Fibroblast of peridontal ligament (primary cell): ENCODE data around the gene CHN1.

Source experiments
- DNase-seq: peaks from one replicate; pipeline ENCODE4 v3.0.0-alpha.2; 2010; ENCODE audit errors: extremely low read depth

CHN1 gene

DNA sequence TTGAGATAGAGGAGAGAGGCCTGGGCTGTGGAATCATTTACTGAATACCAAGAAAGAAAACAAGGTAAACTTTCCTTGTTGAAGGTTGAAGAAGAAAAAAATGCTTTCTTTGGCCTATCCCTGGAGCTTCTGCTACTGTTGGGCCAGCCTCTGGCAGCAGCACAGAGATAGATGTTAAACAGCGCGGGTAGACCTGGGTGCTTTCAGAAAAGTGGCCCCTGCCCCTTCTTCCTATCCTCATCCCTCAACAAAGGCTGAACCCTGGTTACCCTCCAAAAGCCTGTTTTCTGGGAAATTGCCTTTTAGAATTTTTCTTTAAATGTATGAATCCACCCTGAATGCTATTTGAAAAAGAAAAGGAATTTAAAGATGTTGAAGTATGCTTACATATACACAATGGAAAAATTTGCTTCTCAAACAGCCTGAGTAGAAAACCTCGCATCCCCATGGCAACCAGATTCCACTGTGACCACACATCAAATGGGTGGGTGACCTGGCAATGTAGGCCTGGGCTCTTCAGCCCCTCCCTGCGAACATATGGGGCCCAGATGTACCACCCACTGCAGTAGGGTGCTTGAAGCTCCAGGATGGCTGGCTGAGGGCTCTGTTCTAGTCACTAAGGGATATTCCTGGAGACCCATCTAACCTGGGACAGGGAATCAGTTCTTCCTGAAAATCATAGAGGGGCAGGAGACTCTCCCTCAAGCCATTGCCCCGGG, 217.5 kb downstream of the CHN1 start:
- peak; percentile 100 for DNase-seq

DNA sequence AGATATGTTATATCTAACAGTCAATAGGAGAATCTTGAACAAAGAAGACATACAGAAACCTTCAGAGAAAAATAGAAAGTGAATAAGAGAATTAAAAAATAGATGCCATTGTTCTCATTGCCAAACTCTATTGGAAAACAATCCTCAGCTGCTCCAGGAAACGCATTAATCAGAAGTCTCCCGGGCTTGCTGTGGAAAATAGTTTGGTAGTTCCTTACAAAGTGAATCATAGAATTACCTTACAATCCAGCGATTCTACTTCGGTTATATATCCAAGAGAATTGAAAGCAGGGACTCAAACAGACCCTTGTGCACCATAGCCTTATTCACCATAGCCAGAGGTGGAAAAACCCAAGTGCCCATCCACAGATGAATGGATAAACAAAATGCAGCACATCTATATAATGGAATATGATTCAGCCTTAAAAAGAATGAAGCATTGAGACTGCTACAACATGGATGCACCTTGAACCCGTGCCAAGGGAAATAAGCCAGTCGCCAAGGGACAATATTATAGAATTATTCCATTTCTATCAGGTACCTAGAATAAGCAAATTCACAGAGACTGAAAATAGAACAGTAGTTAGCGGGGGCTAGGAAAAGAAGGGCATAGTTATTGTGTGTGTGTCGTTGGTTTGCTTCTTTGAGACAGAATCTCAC, 219.0 kb downstream of the CHN1 start:
- DNase-seq, result peak; percentile 73

DNA sequence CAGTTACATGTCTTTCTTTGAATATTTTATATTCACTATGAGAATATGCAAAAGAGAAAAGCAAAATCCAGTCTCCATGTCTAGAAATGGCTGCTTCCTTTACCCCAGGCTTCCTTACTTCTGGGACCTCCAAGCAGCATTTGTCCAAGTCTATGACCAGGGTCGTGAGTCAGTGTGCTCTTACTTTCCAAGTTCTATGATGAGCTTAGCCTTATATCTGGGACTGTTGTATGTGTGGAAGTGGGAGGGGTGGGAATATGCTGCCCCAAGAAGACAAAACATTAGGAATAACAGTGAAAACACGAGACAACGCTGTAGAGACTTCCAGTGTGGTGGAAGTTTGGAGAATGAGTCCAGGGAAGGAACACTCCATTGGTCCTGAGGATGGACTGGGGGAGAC, 219.7 kb downstream of the CHN1 start:
- no peak for DNase-seq

DNA sequence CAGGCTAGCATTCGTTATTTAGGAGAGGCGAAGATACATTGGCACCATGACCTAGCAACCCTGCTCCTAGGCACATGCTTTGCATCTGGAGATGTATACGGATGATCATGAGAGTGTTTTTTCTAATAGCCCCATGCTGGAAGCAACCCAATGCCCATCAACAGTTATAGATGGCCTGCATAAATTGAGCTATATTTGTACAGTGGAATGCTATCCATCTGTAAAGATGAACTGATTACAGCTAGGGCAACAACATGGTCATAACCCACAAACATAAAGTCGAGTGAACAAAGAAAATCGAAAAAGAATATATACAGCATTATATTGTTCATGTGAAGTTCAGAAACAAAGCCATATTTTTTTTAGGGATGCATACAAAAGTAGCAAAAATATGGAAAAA, 220.3 kb downstream of the CHN1 start:
- DNase-seq, result no peak

DNA sequence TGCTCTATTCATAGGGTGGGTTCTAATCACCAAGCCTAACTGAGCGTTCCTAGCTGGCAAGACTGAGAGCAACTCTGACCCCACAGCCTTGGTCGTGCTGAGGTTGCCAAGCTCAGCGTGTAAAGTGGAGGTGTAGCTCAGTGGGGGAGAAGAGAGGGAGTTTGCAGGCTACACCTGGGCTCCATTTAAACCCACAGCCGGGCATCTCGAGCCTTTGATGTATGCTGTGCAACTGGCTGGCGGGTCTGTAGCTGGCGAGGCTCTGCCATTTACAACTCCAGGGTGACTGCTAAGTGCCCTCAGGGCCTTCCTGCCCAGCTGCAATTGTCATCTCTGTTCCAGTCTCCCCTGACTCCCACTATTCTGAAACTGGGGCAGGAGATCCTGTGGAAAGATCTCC, 220.9 kb downstream of the CHN1 start:
- no peak for DNase-seq

DNA sequence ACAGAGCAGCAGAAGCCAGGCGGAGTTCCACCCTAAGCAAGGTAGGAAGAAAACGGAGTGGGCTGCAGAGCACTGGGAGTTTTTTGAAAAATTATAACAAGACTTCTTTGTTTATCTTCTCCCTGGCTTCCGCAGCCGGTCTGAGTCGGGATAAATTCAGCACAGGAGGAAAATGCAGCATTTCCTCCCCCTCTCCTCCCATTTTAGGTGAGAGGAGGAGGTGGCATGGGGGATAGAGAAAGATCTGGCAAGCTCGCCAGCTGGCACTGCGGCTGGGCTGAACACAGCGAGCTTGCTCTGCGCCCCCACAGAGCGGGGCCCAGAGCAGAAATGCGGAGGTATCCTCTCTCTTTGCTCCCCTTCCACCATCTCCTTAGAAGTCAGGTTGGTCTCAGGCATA, 223.2 kb downstream of the CHN1 start:
- no peak for DNase-seq

DNA sequence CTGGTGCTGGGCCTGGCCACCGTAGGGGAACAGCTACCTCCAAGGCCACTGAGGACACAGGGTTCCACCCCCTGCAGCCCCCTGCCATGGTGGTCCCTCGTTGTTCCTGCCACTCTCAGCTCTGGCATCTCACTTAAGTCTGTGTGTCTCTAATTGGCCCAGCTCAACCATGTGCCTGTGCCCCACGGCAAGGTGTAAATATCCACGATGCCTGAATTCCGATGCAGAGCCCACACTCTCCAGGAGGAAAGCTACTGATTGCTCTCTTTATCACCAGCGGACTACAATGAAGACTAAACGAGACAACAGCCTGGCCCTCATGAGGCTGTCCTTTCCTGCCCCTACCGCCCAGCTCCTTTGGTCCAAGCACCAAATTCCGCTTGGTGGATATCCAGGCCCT, 223.9 kb downstream of the CHN1 start:
- no peak for DNase-seq

DNA sequence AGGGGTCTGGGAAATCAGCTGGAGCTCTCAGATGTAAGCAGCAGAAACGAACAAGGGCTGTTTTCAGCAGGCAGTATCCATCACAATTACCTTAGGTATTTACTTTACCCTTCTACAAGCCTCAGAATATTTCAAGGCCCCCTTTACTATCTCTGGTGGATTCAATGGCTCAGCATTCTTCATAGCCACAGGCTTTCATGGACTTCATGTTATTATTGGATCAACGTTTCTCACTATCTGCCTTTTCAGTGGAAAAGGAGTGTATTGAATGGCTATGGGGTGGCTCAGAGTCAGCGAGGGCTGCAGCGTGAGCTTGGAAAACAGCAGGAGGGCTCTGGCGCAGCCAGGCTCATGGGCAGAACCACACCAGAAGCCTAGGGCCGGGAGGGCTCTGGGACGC, 224.3 kb downstream of the CHN1 start:
- no peak for DNase-seq

DNA sequence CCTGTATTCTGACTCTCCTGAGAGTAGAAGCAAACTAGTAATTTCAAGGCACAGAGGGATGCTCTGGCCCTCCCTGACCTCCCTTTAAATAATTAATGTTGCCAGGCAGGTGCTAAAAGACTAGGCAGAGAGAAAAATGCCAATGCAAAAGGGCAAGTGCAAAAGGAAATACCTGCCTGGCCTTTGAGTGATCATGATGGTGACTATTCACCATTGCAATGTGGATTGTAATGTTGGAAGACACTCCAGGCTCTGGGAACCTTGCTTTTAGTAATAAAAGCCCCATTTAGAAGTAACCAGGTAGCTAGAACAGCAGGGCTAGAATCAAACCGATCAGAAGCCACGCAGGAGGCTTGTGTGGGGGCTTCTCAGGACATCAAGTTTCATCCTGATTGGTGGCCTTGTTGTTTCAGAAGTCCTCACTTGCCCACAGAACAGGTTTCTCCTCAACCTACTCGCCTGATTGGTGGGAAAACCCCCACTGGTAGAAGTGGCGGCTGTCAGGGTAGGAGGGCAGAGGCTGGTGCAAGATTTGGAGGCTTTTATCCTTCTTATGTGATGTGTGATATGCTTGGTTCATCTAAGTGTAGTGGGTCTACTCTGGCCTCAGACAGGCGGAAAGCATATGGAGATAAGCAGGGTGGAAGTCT, 224.9 kb downstream of the CHN1 start:
- no peak for DNase-seq

DNA sequence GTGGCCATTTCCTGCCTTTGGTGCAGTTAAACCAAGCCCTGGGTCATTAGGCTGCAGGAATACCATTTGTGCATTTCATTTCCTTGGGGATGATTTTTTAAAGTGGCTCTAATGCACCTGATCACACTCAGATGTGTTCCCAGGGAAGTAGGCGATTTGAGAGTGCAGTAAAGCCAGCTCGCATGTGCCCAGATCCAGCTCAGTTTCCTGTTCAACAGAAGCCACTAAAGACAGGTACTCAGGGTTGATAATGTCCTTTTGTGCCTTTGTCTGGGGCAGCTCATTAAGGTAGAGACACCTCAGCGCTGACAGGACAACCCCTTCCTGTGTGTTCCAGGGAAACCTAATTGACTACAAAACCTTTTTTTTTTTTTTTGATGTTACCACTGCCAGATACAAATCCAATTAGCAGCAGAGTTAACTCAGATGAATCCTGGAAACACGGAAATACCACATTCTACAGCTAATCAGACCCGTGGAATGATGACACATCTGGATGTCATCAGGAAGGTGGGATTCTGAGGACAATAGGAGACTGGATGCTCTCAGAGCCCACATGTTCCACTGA, 225.7 kb downstream of the CHN1 start:
- peak; percentile 52 for DNase-seq

DNA sequence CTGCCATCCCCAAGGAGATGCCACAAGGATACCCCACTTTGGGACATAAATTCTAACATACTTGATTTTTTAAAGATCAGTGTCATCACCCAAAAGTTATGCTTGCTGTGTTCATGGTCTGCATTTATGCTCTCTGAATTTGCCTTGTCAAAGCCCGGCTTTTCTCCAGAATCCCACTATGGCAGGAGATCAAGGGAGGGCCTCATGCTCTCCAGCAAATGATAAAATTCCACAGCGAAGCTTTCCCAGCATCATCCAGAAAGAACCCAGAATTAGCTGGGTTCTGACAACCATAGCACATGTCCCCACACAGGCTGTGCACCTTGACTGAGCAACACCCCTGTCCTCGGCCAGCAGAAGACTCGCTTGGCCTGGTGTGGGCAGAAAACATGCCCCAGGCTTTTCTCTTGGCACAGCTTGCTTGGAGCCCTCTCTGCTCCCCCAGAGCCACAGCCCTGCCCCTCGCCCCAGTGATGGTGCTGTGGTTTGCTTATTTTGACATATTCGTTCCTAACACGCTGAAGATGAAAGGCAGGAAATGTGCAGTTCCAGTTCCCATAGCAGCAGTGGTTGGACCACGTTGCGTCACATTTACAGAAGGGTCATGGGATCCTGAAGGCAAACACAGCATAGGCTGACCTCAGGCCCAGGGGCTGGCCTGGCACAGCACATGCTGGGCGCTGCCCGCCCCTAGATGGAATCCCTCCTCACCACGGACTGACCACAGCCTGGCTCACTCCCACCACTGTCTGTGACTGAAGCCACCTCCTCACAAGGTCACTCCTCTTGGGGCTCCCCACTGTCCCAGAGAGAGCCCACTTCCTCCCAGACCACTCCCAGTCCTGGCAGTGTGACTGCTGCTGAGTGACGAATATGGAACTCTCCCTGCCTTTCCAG, 226.8 kb downstream of the CHN1 start:
- peak; percentile 100 for DNase-seq

DNA sequence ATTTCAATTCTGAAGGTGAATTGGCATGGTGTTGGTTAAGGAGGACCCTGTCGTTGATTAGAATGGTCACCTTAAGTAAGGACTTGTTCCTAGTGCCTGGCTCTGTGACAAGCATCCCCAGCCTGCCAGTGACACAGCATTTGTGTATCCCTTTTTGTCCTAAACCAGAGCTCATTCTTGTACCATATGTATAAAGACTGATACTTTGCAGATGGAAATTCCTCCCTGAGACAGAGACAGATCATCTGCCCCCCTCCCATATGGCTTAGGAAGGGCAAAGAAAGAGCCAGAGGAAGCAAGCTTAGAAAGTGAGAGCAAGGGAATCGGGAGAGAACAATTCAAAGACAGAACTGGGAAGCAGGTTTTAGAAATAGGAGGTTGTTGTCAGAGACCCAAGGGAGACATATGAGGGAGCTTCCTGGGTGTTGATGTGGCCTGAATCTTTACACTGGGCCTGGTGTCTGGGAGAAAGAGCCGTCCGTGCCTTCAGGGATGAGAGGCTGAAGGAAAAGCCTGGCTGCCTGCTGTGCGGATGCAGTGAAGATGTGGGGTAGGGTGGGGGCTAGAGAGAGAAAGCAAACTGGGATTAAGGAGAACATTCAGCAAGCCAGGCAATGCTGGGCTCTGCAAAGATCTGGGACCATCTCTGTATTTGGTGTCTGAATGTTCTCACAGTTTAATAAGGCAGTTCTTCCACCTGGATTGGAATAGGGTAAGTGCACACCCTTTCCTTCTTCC, 227.7 kb downstream of the CHN1 start:
- DNase-seq, result peak; percentile 45

DNA sequence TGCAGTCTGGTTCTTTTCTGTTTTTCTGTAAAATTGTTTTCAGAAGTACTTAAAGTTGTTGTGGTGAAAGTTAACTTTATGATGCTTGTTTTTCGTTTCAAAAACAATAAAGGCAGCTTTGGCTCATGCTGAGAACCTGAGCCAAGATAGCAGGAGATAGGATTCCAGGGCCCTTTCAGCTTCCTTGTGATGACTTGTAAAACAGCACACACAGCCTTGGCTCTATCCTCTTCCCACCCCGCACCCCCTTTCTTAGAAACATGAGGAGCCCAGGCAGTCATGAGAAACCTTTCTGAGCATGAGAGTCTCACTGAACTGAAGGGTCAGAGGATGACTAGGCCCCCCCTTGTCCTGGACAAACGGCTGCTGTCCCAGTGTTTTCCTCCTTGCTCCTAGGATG, 228.5 kb downstream of the CHN1 start:
- DNase-seq, result no peak

DNA sequence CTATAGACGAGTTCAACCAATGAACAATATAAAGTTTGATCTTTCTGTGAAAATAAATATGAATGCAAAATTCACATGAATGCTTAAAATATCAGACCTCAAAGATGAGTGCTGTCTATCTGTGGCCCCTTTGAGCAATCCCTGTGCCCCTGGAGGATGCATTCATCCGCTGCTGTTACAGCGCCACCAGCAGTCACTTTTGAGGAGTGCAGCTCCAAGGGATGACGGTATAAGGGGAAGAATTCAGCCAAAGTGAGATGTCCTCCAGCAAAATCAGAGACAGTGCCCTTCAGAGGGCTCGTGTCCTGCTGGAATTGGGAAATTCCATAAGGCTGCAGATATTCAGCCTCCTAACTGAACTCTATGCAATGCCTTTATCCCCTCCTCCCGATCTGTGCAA, 229.0 kb downstream of the CHN1 start:
- no peak for DNase-seq

DNA sequence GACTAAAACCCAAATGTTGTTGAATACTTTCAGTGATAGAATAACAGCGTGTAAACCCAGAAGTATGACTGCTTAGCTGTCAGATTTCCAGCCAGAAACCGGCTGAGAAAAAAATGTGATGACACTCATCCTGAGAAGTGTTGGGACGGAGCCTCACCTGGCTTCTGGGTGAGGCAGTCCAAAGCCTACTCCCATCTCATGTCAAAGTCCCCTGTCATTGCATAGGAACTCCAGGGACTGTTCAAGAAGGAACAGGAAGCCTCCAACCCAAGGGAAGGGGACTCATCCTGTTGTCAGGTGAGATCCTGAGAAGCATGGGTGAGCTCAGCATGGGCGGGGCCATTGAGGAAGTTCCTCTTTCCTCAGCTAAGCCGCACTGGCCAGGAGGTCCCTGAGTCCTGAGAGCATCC, 229.6 kb downstream of the CHN1 start:
- DNase-seq, result no peak

DNA sequence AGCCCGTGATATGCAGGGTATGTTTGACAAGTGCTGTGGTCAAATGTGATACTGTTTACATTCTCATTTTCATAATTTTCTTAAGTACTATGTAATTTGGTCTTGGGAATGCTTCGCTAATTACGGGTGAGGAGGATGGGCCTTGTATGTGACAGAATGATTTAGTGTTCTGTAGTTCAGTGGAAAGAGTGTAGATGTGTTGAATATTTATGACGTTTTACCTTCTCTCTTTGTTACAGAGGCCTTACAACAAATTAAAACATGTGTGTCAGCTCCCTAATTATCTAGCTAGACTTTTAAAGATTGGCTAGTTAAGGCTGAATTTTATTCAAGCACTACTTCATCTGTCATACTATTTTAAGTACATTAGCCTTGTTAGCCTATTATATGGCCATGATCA, 230.3 kb downstream of the CHN1 start:
- no peak for DNase-seq

DNA sequence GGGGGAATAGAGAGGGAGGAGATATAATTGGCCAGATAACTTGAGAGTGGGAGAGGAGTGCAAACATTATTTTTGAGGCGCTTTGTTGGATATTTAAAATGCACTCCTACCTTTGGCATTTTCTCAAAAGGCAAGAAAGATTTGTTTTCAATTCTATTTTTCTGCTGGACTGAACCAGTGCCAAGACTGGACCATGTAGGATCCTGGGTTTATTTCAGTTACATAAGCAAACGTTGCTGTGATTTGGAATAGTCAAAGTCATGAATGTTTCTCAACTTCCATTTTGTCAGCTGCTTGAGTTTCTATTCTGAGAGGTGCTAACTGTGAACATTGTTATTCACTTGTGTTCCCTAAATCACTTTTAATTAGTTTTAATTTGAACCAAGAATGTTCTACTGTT, 232.0 kb downstream of the CHN1 start:
- DNase-seq, result peak; percentile 67

DNA sequence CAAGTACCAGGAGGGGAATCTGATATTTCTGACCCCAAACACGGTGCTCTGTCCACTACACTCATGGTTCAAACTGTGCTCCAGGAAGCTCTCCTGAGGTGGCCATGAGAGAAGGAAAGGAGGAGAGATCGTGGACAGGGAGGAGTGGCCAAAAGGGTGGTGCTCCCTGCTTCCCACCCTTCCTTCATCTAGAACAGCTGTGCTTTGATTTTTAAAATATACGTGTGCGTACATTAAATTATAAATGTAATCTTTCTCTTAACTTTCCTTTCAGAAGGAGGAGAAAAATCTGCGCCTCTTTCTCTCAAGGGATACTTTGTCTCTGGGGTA, 232.7 kb downstream of the CHN1 start:
- no peak for DNase-seq

DNA sequence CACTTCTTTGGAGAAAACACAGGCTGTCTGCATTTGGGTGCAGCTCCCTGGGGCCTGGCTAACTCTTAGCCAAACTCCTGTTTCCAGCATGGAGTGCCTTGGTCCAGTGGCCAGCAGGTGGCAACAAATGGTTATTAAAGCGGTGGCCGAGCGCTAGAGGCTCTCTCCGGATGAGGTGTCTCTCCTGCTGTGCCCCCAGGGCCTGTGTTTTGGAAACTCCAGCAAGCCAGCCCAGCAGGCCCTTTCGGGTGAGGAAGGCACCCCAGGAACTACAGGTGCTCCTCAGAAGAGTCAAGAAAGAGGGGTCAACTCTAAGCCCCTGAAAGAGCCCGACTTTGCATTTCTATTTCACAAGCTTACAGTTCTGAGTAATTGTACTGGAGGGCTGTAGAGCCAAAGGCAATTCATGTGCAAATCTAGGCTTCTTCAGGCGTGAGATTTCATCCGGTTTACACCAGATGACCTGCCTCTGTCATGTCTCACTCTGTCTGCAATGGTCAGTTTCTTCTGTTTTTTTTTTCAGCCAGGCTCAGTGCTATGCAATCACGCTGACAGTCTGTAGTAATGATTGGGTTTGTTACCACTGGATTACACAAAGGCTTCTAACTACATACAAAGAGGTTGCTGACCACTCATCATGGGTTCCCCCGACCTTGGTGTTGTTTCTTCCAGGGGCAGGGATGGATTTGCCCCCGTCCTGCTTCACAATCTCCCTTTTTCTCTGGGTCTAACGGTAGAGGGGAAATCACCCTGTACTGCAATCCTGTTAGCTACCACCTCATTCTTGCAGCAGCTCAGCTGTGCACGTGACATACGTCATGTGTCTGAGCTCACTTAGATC, 233.3 kb downstream of the CHN1 start:
- DNase-seq, result peak; percentile 88

DNA sequence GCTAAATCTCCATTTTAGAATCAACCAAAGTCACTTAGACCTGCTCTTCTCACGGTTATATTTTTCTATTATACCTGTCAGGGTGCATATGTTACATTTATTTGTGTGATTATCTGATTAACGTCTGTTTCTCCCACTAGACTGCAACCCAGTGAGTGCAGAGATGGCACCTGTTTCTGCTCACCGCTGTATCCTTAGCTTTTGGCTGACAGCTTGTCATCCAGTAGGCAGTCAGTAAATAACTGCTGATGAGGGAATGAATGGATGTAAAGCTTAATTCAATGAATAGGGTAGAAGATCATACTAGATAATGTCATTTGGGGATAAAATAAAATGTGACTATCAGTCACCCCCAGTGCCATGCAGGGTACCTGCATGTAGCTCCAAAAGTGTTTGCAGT, 234.0 kb downstream of the CHN1 start:
- DNase-seq, result no peak
